ENCODE measurements around the gene SEMA3C.
A peak's percentile ranks its signal among the peaks of the same experiment; 100 is the strongest.

SEMA3C gene

GRCh38 chr7:80774843-80775242 lies 144.0 kb downstream of the SEMA3C start:
- no peak for DNase-seq

GRCh38 chr7:80773787-80774508 lies 144.9 kb downstream of the SEMA3C start:
- DNase-seq = no peak

DNA sequence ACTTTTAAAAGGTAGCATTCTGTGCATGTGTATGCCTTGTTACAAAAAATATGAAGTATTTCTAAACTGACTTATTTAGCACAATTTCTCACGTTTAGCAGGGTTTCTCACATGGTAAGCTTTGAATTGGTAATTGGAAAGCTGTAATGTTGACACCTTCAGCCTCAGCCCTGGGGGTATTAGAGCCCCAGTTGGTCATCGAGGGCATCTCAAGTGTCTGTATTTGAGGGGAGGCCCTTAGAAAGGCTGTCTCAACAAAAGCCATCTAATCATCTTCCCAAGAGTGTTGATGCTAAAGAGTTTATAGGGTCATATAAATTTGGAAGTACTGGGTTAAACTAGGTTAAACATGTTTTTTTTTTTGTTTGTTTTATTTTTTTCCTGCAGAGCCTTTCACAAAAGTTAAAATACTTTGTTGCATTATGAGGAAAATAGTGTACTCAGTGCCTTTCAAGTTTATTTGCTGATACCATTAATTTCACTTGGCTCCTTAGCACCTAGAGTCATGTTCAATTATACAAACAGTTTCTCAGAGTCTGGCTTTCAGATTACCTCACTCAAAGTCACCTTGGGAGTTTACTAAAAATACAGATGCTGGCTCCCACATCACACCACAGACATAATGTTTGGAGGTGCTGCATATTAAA lies 146.4 kb downstream of the SEMA3C start:
- no peak for DNase-seq

DNA sequence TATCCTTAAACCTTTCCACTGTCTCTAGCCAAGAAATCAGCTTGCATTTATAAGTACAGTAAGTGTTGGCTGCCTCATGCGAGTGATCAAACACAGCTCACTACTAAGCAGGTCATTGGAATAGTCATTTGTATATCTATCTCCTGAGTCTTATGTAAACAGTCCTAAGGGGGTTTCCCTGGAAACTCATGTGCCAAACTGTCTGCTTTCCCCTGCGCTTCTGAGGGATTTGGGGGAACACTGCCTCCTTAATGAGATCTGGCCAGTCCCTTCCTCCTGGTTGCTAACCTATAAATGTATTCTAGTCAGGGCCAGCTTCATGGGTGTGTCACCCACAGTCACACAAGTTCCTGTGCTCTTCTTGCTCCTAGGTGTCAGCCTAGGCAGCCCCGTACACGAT lies 147.3 kb downstream of the SEMA3C start:
- peak; percentile 15 for DNase-seq

- DNase-seq = no peak
These were observed 148.2 kb downstream of the SEMA3C start for GRCh38 chr7:80770675-80771081.

DNA sequence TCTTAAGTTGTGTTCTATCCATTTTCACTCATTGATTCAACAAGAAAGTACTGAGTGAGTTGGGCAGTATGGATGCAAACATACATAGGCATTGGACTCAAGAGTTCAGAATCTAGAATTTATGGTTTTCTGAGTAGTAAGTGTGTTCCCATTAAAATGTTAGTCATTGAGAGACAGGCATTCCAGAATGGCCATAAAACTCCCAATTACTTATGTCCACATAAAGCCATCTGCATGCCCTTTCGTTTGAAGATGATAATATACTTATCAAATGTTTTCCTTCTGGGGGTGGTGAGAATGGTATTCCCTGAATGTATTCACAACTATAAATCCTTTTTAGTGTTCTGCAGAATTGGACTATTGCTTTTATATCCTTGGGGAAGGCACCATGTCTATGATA lies 148.8 kb downstream of the SEMA3C start:
- DNase-seq = peak; percentile 65

DNA sequence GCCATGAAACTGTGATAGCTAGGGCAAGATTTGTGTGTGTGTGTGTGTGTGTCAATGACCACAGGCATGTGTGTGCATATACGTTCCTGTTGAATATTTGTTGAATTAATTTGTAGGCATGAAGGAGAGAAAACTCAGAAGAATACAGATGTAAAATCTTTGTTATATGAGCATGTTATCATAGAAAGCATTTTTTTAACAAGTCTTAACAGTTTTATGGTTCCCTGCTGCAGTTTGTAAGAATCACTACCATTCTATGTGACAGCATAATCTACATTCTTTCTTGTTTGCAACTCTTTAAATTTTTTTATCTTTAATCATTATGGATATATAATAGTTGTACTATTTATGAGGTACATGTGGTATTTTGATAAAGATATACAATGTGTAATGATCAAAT lies 150.1 kb downstream of the SEMA3C start:
- peak; percentile 16 for DNase-seq

GRCh38 chr7:80767654-80768053 lies 151.2 kb downstream of the SEMA3C start:
- DNase-seq = no peak

DNA sequence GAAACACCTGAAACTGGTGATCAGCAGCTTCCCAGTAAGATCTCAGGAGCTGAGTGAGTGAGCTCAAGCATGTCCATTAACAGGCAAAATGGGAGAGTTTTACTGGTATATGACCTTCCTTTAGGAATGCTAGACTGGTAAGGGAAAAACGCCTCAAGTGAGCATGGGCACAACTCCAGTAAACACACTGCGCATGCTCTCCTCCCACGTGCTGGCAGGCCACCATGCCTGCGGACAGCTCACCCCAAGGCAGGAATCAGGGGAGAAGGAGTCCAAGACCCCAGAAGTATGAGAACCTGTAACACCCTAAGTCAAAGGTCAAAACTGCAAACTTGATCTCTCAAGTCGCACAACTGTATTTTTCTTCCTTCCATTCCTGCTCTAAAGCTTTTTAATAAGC lies 152.1 kb downstream of the SEMA3C start:
- DNase-seq = no peak

GRCh38 chr7:80764132-80764531 lies 154.7 kb downstream of the SEMA3C start:
- no peak for DNase-seq

DNA sequence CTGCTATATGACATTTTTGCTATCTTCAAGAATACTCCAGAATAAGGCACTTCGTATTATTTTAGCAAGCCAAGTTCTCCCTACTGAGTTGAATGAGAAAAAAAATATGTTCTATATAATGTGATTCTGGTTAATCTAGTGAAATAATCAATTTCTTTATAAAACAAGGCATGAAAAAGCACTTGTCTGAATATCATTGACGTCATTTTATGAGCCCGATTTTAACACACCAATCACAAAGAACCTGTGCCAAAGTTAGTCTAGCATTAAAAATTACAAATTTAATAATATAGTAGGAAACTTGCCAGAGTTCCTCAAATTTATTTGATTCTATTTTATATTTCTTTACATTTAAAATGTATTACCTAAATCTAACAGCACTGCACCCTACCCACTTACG lies 155.1 kb downstream of the SEMA3C start:
- no peak for DNase-seq

- no peak for DNase-seq
These were observed 155.6 kb downstream of the SEMA3C start for GRCh38 chr7:80763289-80763688.

- no peak for DNase-seq
These were observed 158.6 kb downstream of the SEMA3C start for GRCh38 chr7:80760292-80760691.

GRCh38 chr7:80752954-80753690 lies 165.7 kb downstream of the SEMA3C start:
- DNase-seq = no peak

GRCh38 chr7:80749270-80749669 lies 169.6 kb downstream of the SEMA3C start:
- no peak for DNase-seq

- DNase-seq = no peak
These were observed 170.3 kb downstream of the SEMA3C start for GRCh38 chr7:80748363-80749042.

DNA sequence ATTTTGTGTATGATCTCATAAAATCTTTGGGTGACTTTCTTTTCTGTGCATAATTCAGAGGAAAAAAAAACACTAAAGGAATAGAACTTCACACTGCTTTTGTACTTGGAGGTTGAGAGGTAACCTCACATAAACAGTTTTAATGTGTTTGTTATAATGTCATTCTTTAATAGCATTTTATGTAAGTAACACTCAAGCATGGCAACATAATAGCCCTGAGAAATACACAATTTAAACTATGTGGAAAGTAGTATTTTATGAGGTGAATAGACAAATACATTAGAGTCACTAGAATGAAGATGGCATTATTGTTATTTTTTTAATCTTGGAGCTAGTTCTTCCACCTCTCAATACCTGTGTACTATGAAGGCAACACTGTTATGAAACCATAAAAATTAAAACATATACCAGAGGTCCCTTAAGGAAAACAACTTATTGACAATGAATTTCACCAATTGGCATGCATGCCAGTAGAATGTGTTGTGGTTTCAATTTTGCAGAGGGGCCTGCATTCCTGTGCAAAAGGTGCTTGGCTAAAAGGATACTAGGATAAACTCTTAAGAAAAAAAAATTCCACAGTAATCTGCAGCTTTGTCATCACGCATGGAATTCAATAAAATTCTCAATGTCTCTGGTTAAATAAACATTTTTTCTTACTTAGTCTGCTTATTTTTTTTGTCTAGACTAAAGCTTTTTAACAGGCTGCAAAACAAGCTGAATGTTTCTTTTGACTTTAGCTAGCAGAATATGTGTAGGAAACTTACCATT lies 177.9 kb downstream of the SEMA3C start:
- DNase-seq = peak; percentile 83

GRCh38 chr7:80736371-80737125 lies 182.3 kb downstream of the SEMA3C start:
- DNase-seq = no peak

DNA sequence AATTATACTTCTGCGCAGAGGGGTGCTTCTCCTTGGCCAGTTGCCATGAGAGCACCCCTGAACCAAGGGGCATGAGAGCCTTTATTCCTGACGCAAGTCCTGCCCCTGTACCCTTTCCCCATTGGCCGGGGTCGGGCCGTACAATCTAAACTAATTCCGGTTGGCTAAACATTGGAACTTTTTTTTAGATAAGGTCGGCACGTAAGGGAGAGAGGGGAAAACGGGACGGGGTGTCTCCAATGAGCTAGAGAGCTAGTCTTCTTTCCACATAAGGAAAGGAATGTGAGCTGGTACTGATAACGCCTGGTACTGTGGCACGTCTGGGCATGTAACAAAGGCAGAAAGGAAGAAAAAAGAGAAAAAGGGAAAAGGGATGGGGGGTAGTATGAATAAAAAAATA lies 183.5 kb downstream of the SEMA3C start:
- DNase-seq = no peak

DNA sequence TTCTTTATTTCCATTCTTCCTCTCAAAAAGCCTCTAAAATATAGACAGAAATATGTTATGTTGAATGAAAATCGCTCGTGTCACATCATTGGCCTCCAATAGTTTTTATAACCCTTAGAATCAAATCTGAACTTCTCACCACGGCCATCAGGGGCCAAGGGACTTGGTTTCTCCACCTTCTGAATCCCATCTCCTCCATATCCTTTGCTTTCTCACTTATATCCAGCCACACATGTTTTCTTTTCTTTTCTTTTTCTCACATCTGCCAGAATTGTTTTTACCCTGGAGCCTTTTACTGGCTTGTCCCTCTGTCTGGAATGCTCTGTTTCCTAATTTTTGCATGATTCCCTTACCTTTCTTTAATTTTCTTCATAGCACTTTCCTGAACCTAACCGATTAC lies 184.8 kb downstream of the SEMA3C start:
- DNase-seq = no peak

GRCh38 chr7:80733333-80733915 lies 185.4 kb downstream of the SEMA3C start:
- DNase-seq = no peak

- no peak for DNase-seq
These were observed 186.2 kb downstream of the SEMA3C start for GRCh38 chr7:80732630-80733029.

Data from EL (cell line).